Natural killer cell (primary cell): Measurements from ENCODE around the gene ZMIZ1. TPM values are rescaled to one million over a fixed set of nuclear protein-coding genes. Genes with fewer than 3 reads are reported as not detected.
"Not testable (repeated sequence)": the region's sequence is repeated elsewhere in the genome, so short reads cannot be mapped to it uniquely, and the experiment has no call there.

Experiments used
- ATAC-seq, 3 donors: fragments of 150-1000 bp in 2 of 3; fragments of 200-7000 bp in 1 of 3; cut with Tn5 transposase; 1 replicate in 1 of 3; 2 replicates in 2 of 3; pipeline ENCODE4 v1.10.0; 2021; ENCODE audit warnings: mild to moderate bottlenecking in 2 of 3, moderate library complexity in 2 of 3
- DNase-seq, 2 donors: peaks; one replicate each; pipeline versions ENCODE4 v3.0.0 to v3.0.0-alpha.2; 2013 to 2021; ENCODE audit warnings: mixed read lengths in 1 of 2
- H3K27ac ChIP-seq: one replicate; pipeline ENCODE4 v1.5.1; 2013; ENCODE audit warnings: mild to moderate bottlenecking, low read length
- H3K27me3 ChIP-seq: one replicate; pipeline ENCODE4 v1.6.1; 2013; ENCODE audit warnings: low read length; ENCODE audit not compliant: control insufficient read depth, insufficient read depth
- H3K36me3 ChIP-seq: one replicate; pipeline ENCODE4 v1.6.1; 2013; ENCODE audit warnings: low read length; ENCODE audit not compliant: control insufficient read depth, insufficient read depth
- H3K4me1 ChIP-seq: one replicate; pipeline ENCODE4 v1.6.1; 2013; ENCODE audit warnings: low read length; ENCODE audit not compliant: control insufficient read depth, insufficient read depth
- H3K4me3 ChIP-seq: one replicate; pipeline ENCODE4 v1.5.1; 2013; ENCODE audit warnings: low read length
- H3K9me3 ChIP-seq: one replicate; pipeline ENCODE4 v1.6.1; 2013; ENCODE audit warnings: low read length; ENCODE audit not compliant: control insufficient read depth, insufficient read depth
- H3K27ac Mint-ChIP-seq, 2 donors: one replicate each; pipeline ENCODE4 v1.8.0; 2022; ENCODE audit warnings: mild to moderate bottlenecking in 2 of 2, mixed read lengths in 2 of 2, moderate library complexity in 1 of 2
- H3K27me3 Mint-ChIP-seq, 2 donors: one replicate each; pipeline ENCODE4 v1.8.0; 2022; ENCODE audit warnings: low read depth in 2 of 2, mixed read lengths in 2 of 2
- H3K36me3 Mint-ChIP-seq: one replicate; pipeline ENCODE4 v1.8.0; 2022; ENCODE audit warnings: mixed read lengths
- H3K4me1 Mint-ChIP-seq, 2 donors: one replicate each; pipeline ENCODE4 v1.8.0; 2022; ENCODE audit warnings: mixed read lengths in 2 of 2
- H3K4me3 Mint-ChIP-seq: one replicate; pipeline ENCODE4 v1.8.0; 2022; ENCODE audit warnings: mild to moderate bottlenecking, moderate library complexity, mixed read lengths
- H3K9me3 Mint-ChIP-seq, 2 donors: one replicate each; pipeline ENCODE4 v1.8.0; 2022; ENCODE audit warnings: mixed read lengths in 2 of 2
- CTCF ChIP-seq: fragments of 200-600 bp; IDR thresholded peaks from one replicate; pipeline ENCODE4 v1.8.0; 2022; ENCODE audit warnings: antibody characterized with exemption
- WGBS: methylation state at CpG from one replicate; pipeline ENCODE4 v1.1.7; 2013; ENCODE audit warnings: missing lambda C conversion rate; ENCODE audit not compliant: insufficient coverage; 5-methylcytosine and 5-hydroxymethylcytosine counted together
- intact Hi-C: fragments of 100-400 bp; cut with micrococcal nuclease; formaldehyde crosslinking; loops from one replicate; pipeline ENCODE4 v1.14.2; 2022
- total RNA-seq, 4 donors: library from RNA; stranded (reverse); fragments of 120-200 nt in 1 of 4; gene quantifications; one replicate each; pipeline versions ENCODE4 v1.2.3 to v1.2.4, GENCODE V29; 2013 to 2022

ZMIZ1 gene
- total RNA-seq, 3 donors from 2014 or later (not counting 1 experiment from before 2014, with no cell fraction given) = 36.5 to 51.5 (median 37.9) TPM

- H3K27me3 ChIP-seq = peaks cover 9% of the 10 kb centered on the region
- ATAC-seq (no peak), DNase-seq (no peak)
- intact Hi-C loops = no loop called here
- H3K36me3 ChIP-seq = no peaks in the 10 kb centered on the region
- peaks cover 24% of the 10 kb centered on the region for H3K4me1 ChIP-seq
- WGBS = 91% methylated on average over 4 of the region's 5 CpGs
- TF ChIP-seq CTCF = no peak
- no peaks in the 10 kb centered on the region for H3K9me3 Mint-ChIP-seq
- no peak overlapping the region for H3K4me3 ChIP-seq
- H3K27me3 Mint-ChIP-seq = peaks cover 53 to 62% of the 10 kb centered on the region in 2 donors
- H3K36me3 Mint-ChIP-seq = no peaks in the 10 kb centered on the region
- H3K27ac ChIP-seq = no peak overlapping the region
- H3K4me3 Mint-ChIP-seq = no peak overlapping the region
- H3K27ac Mint-ChIP-seq = no peak overlapping the region
- peaks cover 24 to 27% of the 10 kb centered on the region in 2 donors for H3K4me1 Mint-ChIP-seq
- no peaks in the 10 kb centered on the region for H3K9me3 ChIP-seq
Observed at GRCh38 chr10:79031723-79032122, 37.0 kb upstream of the ZMIZ1 start.

GRCh38 chr10:79034271-79034876 lies 34.4 kb upstream of the ZMIZ1 start:
- no peak overlapping the region for H3K4me3 Mint-ChIP-seq
- Histone ChIP-seq H3K27me3 (peaks cover 9% of the 10 kb centered on the region), H3K36me3 (no peaks in the 10 kb centered on the region), H3K4me3 (no peak overlapping the region), H3K9me3 (no peaks in the 10 kb centered on the region), H3K27ac (no peak overlapping the region), H3K4me1 (no peaks in the 10 kb centered on the region)
- H3K4me1 Mint-ChIP-seq = peaks cover 3 to 7% of the 10 kb centered on the region in 2 donors
- no peaks in the 10 kb centered on the region for H3K36me3 Mint-ChIP-seq
- no peak overlapping the region for H3K27ac Mint-ChIP-seq
- TF ChIP-seq CTCF = no peak
- intact Hi-C loops = no loop called here
- DNase-seq (no peak), ATAC-seq (no peak)
- WGBS = 86% methylated on average over 9 of the region's 9 CpGs
- H3K9me3 Mint-ChIP-seq = no peaks in the 10 kb centered on the region
- peaks cover 42 to 72% of the 10 kb centered on the region in 2 donors for H3K27me3 Mint-ChIP-seq

GRCh38 chr10:79036416-79036815 lies 32.4 kb upstream of the ZMIZ1 start:
- H3K4me3 ChIP-seq, H3K27me3 ChIP-seq, intact Hi-C loops, ATAC-seq, H3K9me3 Mint-ChIP-seq, H3K4me1 Mint-ChIP-seq, H3K36me3 Mint-ChIP-seq, H3K27ac ChIP-seq, H3K4me3 Mint-ChIP-seq, DNase-seq, H3K4me1 ChIP-seq, H3K27ac Mint-ChIP-seq, H3K36me3 ChIP-seq, H3K9me3 ChIP-seq: not testable (repeated sequence)
- H3K27me3 Mint-ChIP-seq = peaks cover 39 to 64% of the 10 kb centered on the region in 2 donors
- WGBS = 90% methylated on average over 6 of the region's 6 CpGs

GRCh38 chr10:79038104-79038840 lies 30.5 kb upstream of the ZMIZ1 start:
- no peak overlapping the region for H3K4me3 Mint-ChIP-seq
- no peaks in the 10 kb centered on the region for H3K36me3 ChIP-seq
- no peaks in the 10 kb centered on the region for H3K36me3 Mint-ChIP-seq
- H3K4me1 Mint-ChIP-seq = no peaks in the 10 kb centered on the region
- H3K27ac ChIP-seq = no peak overlapping the region
- no peak for DNase-seq
- no peak for ATAC-seq
- H3K9me3 ChIP-seq = no peaks in the 10 kb centered on the region
- H3K27me3 ChIP-seq = peaks cover 6% of the 10 kb centered on the region
- no peak overlapping the region for H3K4me3 ChIP-seq
- intact Hi-C loops = no loop called here
- 100% methylated on average over 1 of the region's 1 CpG for WGBS
- H3K27ac Mint-ChIP-seq = no peak overlapping the region
- H3K4me1 ChIP-seq = no peaks in the 10 kb centered on the region
- peaks cover 30 to 57% of the 10 kb centered on the region in 2 donors for H3K27me3 Mint-ChIP-seq
- TF ChIP-seq CTCF = no peak
- no peaks in the 10 kb centered on the region for H3K9me3 Mint-ChIP-seq
